ENCODE data around the gene COL4A2.

- no peak for TF ChIP-seq EZH2phosphoT487 (IDR thresholded peaks at IDR 0.05; ENCODE audit: insufficient read depth, low read depth)
- TF ChIP-seq EZH2 (IDR thresholded peaks at IDR 0.05; ENCODE audit: insufficient read depth, poor library complexity, severe bottlenecking): no peak
These were observed 54.4 kb downstream of the COL4A2 start for GRCh38 chr13:110361365-110361911.
